ENCODE results near the gene NUP188.

DNA sequence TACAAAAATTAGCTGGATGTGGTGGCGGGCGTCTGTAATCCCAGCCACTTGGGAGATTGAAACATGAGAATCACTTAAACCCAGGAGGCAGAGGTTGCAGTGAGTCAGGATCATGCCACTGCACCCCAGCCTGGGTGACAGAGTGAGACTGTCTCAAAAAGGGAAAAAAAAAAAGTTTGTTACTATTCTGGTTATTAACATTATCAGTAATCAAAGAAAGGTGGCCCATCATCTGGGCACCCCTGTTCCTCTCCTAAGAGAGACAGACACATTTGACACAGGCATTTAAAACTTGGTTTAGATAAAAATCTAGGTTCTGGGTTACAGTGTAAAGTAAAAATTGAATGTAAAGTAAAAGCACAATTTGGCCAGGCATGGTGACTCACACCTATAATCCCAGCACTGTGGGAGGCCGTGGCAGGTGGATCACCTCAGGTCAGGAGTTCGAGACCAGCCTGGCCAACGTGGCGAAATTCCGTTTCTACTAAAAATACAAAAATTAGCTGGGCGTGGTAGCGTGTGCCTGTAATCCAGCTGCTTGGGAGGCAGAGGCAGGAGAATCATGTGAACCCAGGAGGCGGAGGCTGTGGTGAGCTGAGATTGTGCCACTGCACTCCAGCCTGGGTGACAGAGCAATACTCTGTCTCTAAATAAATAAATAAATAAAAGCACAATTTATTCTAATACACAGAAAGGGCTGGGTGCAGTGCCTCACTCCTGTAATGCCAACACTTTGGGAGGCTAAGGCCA, 43.5 kb upstream of the NUP188 start:
- TF ChIP-seq, protein P1, sequence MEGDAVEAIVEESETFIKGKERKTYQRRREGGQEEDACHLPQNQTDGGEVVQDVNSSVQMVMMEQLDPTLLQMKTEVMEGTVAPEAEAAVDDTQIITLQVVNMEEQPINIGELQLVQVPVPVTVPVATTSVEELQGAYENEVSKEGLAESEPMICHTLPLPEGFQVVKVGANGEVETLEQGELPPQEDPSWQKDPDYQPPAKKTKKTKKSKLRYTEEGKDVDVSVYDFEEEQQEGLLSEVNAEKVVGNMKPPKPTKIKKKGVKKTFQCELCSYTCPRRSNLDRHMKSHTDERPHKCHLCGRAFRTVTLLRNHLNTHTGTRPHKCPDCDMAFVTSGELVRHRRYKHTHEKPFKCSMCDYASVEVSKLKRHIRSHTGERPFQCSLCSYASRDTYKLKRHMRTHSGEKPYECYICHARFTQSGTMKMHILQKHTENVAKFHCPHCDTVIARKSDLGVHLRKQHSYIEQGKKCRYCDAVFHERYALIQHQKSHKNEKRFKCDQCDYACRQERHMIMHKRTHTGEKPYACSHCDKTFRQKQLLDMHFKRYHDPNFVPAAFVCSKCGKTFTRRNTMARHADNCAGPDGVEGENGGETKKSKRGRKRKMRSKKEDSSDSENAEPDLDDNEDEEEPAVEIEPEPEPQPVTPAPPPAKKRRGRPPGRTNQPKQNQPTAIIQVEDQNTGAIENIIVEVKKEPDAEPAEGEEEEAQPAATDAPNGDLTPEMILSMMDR (conservative IDR thresholded peaks at IDR 0.05; ENCODE audit: low read depth, low read length), result no peak
- TF ChIP-seq EZH2 (IDR thresholded peaks at IDR 0.05; ENCODE audit: low read length, unreplicated experiment) (no peak), EZH2phosphoT487 (IDR thresholded peaks at IDR 0.05; ENCODE audit: borderline replicate concordance, low read length) (no peak)
